ENCODE data around the gene CD7. TPM values are rescaled to one million over a fixed set of nuclear protein-coding genes. Genes with fewer than 3 reads are reported as not detected.

Gene CD7
- total and polyA plus RNA-seq, 9 of the 15 experiments (the other 6 are each of a cell fraction or from before 2014, with no cell fraction given), result 0.21 to 0.35 TPM; not detected in 7

DNA sequence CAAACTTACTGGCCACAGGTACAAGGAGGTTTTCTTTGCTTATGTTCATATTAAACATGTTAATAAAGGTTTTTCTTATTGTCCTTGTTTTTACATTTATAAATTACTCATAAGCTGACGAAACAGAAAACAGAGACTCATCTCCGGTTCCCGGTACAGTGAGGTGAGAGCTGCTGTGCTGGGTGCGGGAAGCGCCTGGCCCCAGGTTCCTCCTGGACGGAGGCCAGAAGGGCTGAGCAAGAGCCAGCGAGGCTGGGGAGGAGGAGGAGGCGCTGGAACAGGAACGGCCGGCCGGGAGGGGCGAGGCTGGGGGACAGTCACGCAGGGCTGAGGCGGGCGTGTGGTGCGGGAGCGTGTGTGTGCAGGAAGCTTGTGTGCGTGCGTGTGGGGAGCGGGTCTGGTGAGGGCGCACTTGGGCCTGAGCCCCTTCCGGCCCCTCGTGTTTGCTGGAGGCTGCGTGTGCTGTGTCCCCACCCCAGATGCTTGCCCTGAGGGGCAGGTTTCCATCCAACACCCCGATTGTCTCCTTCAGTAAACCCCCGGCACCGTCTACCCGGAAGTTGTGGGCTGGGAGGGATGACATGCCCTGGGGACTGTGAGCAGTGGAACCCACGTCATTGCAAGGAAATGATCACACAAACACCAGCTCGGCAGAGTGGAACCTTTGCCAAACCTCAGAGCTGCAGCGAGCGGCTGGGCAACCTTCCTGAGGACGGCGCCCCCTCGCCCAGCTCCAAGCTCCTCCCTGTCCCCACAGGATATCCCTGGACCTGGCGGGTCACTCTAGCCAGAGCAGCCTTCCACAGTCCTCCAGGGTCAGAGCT is 19.5 kb downstream of the CD7 start (continued):
- TF ChIP-seq, protein P1, sequence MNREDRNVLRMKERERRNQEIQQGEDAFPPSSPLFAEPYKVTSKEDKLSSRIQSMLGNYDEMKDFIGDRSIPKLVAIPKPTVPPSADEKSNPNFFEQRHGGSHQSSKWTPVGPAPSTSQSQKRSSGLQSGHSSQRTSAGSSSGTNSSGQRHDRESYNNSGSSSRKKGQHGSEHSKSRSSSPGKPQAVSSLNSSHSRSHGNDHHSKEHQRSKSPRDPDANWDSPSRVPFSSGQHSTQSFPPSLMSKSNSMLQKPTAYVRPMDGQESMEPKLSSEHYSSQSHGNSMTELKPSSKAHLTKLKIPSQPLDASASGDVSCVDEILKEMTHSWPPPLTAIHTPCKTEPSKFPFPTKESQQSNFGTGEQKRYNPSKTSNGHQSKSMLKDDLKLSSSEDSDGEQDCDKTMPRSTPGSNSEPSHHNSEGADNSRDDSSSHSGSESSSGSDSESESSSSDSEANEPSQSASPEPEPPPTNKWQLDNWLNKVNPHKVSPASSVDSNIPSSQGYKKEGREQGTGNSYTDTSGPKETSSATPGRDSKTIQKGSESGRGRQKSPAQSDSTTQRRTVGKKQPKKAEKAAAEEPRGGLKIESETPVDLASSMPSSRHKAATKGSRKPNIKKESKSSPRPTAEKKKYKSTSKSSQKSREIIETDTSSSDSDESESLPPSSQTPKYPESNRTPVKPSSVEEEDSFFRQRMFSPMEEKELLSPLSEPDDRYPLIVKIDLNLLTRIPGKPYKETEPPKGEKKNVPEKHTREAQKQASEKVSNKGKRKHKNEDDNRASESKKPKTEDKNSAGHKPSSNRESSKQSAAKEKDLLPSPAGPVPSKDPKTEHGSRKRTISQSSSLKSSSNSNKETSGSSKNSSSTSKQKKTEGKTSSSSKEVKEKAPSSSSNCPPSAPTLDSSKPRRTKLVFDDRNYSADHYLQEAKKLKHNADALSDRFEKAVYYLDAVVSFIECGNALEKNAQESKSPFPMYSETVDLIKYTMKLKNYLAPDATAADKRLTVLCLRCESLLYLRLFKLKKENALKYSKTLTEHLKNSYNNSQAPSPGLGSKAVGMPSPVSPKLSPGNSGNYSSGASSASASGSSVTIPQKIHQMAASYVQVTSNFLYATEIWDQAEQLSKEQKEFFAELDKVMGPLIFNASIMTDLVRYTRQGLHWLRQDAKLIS (CRISPR knock-in tag; IDR thresholded peaks at IDR 0.05), result peak; percentile 75
- TF ChIP-seq, protein P2, sequence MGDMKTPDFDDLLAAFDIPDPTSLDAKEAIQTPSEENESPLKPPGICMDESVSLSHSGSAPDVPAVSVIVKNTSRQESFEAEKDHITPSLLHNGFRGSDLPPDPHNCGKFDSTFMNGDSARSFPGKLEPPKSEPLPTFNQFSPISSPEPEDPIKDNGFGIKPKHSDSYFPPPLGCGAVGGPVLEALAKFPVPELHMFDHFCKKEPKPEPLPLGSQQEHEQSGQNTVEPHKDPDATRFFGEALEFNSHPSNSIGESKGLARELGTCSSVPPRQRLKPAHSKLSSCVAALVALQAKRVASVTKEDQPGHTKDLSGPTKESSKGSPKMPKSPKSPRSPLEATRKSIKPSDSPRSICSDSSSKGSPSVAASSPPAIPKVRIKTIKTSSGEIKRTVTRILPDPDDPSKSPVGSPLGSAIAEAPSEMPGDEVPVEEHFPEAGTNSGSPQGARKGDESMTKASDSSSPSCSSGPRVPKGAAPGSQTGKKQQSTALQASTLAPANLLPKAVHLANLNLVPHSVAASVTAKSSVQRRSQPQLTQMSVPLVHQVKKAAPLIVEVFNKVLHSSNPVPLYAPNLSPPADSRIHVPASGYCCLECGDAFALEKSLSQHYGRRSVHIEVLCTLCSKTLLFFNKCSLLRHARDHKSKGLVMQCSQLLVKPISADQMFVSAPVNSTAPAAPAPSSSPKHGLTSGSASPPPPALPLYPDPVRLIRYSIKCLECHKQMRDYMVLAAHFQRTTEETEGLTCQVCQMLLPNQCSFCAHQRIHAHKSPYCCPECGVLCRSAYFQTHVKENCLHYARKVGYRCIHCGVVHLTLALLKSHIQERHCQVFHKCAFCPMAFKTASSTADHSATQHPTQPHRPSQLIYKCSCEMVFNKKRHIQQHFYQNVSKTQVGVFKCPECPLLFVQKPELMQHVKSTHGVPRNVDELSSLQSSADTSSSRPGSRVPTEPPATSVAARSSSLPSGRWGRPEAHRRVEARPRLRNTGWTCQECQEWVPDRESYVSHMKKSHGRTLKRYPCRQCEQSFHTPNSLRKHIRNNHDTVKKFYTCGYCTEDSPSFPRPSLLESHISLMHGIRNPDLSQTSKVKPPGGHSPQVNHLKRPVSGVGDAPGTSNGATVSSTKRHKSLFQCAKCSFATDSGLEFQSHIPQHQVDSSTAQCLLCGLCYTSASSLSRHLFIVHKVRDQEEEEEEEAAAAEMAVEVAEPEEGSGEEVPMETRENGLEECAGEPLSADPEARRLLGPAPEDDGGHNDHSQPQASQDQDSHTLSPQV (IDR thresholded peaks at IDR 0.05), result peak; percentile 76
- TF ChIP-seq TARDBP (IDR thresholded peaks at IDR 0.05) (peak; percentile 70; the same call in 1 of the 2 replicates), GATAD2B (IDR thresholded peaks at IDR 0.05; ENCODE audit: borderline replicate concordance) (no peak), ZNF217 (CRISPR knock-in tag; IDR thresholded peaks at IDR 0.05) (no peak), L3MBTL2 (IDR thresholded peaks at IDR 0.05) (peak; percentile 77), SMAD4 (CRISPR knock-in tag; conservative IDR thresholded peaks at IDR 0.05) (0 out of 2 replicates have a peak, but pooled peaks have one; percentile 63), NR2C2 (CRISPR knock-in tag; IDR thresholded peaks at IDR 0.05) (no peak; the same call in 1 of the 2 replicates), NR2C2 (tag; IDR thresholded peaks at IDR 0.05) (peak; percentile 73), HCFC1 (IDR thresholded peaks at IDR 0.05; ENCODE audit: low read depth, low read length) (no peak), ZFX (CRISPR knock-in tag; IDR thresholded peaks at IDR 0.05) (peak; percentile 53), BHLHE40 (IDR thresholded peaks at IDR 0.05; ENCODE audit: low read length) (peak; percentile 55; the same call in 1 of the 2 replicates), LEF1 (IDR thresholded peaks at IDR 0.05) (peak; percentile 62; the same call in 1 of the 2 replicates), ZNF347 (CRISPR knock-in tag; IDR thresholded peaks at IDR 0.05; ENCODE audit: low read depth) (no peak), ARID1B (IDR thresholded peaks at IDR 0.05) (peak; percentile 38; the same call in 1 of the 2 replicates), NCOR1 (IDR thresholded peaks at IDR 0.05) (no peak), MTA3 (IDR thresholded peaks at IDR 0.05; ENCODE audit: borderline replicate concordance) (peak; percentile 78; the same call in 1 of the 2 replicates)
- TF ChIP-seq, protein P3, sequence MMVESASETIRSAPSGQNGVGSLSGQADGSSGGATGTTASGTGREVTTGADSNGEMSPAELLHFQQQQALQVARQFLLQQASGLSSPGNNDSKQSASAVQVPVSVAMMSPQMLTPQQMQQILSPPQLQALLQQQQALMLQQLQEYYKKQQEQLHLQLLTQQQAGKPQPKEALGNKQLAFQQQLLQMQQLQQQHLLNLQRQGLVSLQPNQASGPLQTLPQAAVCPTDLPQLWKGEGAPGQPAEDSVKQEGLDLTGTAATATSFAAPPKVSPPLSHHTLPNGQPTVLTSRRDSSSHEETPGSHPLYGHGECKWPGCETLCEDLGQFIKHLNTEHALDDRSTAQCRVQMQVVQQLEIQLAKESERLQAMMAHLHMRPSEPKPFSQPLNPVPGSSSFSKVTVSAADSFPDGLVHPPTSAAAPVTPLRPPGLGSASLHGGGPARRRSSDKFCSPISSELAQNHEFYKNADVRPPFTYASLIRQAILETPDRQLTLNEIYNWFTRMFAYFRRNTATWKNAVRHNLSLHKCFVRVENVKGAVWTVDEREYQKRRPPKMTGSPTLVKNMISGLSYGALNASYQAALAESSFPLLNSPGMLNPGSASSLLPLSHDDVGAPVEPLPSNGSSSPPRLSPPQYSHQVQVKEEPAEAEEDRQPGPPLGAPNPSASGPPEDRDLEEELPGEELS (CRISPR knock-in tag; IDR thresholded peaks at IDR 0.05; ENCODE audit: borderline replicate concordance), result 0 out of 2 replicates have a peak, but pooled peaks have one; percentile 57

Measured in K562 (cell line).